Measurements from ENCODE around the gene STAT6. TPM values are rescaled to one million over a fixed set of nuclear protein-coding genes. Genes with fewer than 3 reads are reported as not detected.

The STAT6 gene, protein sequence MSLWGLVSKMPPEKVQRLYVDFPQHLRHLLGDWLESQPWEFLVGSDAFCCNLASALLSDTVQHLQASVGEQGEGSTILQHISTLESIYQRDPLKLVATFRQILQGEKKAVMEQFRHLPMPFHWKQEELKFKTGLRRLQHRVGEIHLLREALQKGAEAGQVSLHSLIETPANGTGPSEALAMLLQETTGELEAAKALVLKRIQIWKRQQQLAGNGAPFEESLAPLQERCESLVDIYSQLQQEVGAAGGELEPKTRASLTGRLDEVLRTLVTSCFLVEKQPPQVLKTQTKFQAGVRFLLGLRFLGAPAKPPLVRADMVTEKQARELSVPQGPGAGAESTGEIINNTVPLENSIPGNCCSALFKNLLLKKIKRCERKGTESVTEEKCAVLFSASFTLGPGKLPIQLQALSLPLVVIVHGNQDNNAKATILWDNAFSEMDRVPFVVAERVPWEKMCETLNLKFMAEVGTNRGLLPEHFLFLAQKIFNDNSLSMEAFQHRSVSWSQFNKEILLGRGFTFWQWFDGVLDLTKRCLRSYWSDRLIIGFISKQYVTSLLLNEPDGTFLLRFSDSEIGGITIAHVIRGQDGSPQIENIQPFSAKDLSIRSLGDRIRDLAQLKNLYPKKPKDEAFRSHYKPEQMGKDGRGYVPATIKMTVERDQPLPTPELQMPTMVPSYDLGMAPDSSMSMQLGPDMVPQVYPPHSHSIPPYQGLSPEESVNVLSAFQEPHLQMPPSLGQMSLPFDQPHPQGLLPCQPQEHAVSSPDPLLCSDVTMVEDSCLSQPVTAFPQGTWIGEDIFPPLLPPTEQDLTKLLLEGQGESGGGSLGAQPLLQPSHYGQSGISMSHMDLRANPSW
- 100 to 1,000 TPM; 108 to 145 TPM for total RNA-seq

DNA sequence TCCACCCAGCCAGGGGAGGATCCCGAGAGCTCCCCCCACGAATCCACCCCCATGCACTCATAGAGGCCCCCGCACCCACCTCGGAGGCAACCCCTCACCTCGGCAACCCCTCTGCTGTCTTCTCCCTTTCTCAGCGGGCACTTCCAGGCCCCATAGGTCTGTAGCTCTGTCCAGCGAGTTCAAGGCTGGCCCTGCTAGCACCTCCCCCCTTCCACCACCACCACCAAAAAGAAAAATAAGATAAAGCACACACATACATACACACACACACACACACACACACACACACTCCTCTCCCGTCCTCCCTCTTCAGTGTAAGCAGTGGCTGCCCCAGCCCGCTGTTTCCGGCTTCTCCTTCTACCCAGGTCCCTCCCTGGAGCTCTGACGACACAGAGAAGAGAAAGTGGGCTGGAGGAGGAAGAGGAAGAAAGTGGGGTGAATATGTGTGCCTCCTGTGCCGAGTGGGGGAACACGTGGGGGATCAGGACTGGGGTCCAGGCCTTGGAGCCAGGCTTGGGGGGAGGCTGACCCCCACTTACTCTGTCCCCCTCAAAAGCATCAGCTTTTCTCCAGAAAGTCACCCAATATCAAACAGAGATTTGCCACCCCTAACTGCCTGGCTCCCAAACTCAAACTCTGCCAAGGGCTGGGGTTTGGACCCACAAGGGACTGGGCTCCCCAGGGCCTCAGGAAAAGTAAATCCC is at the start of gene STAT6:
TSS of gene STAT6 (minus strand) at position 332 of the 704 bp plus-strand sequence. CDS start 3,084 bp downstream, outside the sequence.

DNA sequence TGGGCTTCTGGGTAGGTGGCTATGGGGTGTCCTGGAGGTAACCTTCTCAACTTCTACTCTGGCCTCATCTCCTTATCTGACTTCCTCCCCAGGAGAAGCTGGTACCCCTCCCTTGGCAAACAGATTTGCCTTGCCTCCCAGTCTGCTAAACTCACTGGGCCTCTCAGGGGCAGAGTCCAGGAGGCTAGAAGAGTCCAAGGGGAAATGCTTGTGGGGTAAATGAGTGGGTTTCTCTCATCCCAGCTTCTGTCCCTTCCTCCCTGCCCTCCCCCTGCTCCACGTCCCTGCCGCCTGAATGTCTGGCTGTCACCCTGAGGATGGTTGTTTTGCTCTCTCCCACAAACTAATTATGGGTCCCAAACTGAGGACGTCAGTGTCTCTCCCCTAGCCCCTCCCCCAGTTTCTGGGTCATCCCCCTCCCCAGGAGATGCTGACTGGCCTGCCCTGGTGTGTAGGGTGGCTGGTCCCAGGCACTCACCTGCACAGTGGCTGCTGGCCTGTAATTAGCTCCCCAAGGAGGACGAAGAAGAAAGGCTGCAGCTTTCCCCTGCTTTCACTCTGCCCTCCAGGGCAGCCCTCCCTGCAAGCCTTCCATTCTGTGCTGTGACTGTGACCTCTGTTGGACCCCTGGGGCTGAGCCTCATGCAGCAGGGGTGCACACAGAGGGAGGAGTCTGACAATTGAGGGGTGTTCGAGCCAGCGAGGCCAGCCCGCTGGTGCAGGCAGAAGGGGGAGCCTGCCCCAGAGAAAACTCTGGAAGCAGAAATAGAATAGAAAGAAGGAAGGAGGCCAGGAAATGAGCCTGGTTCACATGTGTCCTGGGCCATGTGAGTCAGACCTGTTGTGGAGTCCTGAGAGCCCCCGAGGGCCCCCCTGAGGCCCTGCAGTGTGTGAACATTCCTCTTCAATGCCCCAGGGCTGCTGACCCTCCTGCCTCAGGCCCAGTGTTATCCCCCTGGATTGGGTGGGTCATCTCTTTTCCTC is 36.1 kb upstream of the STAT6 start, which contains the start of gene LRP1-AS:
TSS of gene LRP1-AS (minus strand) at position 659 of the 984 bp plus-strand sequence.

DNA sequence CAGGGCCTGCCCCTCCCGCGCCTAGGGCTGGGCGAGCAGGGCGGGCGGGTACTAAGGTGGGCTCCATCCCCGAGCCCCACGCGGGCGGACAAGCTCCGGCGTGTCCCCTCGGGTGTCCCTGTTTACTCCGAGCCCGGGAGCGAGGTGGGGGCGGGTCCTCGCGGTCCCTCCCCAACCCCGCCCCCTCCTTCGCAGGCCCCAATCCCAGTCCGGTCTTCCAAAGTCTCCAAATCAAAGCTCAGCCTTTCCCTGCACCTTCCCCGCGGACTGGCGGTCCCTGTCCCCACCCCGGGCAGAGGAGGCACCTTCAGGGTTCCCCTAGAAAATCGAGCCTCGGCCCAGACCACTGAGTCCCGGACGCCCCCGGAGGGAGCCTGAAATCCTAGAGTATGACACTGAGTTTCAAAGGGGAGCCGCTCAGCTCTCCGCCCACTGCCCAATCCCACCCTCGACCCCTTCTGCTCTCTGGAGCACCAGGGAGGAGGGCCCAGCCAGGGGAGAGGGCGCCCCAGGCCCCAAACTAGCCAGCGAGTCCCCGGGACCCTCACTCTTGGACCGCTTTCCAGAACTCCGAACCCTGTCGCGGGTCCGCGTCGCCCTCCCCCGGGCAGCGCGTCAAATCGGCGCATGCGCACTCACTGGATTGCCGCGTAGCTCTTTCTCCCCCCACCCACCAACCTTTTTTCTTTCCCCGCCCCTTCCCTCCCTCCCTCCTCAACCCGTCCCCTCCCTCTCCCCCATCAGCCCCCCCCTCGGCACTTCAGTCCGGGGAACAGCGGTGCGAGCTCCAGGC is 16.8 kb upstream of the STAT6 start, which contains the start of gene LRP1:
TSS of gene LRP1 (plus strand) at position 758 of the 793 bp plus-strand sequence. CDS start 482 bp downstream, outside the sequence.

DNA sequence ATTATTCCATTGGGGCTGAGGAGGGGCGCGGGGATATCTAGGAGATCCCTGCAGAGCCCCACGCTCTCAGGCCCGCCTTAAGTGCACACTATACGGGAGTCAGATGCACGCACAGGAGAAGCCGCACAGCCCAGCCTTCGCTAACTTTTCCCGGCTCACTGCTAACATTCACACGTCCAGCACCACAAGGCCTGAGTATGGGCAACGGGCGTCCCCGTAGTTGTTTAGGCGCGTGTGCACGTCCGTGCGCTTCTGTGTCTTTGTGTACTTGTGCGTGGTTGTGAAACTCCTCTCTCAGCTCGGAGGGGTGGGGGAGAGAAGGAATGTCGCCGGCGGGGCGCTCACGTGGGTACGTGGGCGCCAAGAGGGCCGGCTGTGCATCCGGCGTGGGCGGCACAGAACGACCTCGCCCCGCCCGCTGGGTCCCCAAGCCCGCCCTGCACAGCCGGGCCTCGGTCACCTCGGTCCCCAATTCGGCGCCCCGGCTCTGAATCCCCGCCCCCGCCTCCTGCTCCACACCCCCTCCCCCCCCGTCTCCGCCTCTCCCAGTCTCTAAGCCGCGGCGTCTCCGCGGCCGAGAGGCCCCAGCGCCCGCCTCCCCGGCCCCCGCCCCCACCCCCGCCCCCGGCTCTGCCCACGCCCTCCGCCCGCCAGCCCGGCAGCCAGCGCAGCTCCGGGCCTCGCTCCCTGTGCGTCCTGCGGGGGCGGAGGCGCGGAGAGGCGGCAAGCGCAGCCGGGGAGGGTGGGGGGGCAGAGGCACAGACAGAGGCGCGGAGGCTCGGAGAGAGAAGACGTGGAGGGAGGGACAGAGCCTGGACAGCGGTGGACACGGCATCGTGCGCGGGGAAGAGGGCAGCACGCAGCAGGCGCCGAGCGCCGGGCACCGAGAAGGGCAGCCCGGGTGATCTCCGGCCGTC is 22.6 kb downstream of the STAT6 start, which contains the start of gene NAB2:
TSS of gene NAB2 (plus strand) at position 761 of the 917 bp plus-strand sequence. CDS start 158 bp downstream, outside the sequence.

DNA sequence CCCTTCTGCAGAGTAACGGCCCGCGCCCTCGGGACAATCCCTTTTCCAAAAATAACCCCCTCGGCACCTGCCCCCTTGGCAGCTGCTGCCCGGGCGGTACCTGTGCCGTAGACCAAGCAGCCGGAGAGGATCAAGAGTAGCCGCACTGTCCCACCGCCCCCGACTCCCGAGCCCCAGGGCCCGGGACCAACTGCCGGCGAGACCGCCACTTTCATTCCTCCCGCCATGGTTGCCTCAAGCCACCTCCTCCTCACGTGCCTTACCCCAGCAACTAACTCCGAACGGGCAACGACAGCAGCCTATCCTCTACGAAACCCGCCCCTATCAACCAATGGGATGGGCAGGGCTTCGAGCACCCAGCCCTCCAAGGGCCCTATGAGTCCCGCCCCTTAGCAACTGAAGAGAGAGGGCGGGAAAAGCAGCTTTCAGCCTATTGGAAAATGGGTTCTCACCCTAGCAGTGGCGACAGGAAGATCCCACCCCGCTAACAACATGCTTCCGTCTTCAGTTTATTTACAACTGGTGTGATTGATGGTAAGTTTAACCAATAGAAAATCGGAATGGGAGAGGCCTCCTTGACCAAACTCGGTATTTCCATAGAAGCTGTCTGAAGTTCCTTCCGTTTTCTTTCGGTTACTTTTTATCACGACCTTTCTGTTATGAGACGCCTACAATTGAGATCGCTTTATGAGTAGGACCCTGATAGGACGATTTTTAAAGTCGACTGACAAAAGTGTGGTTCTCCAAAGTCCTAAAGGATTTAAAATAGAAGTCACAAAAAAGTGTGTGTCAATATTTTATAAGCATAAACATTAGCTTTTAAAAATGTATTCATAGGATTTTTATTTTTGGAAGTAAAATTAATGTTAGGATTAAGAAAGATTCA is 32.4 kb downstream of the STAT6 start, which contains the start of gene NEMP1:
TSS of gene NEMP1 (minus strand) at position 273 of the 886 bp plus-strand sequence. CDS start at position 227, 46 bp downstream.

DNA sequence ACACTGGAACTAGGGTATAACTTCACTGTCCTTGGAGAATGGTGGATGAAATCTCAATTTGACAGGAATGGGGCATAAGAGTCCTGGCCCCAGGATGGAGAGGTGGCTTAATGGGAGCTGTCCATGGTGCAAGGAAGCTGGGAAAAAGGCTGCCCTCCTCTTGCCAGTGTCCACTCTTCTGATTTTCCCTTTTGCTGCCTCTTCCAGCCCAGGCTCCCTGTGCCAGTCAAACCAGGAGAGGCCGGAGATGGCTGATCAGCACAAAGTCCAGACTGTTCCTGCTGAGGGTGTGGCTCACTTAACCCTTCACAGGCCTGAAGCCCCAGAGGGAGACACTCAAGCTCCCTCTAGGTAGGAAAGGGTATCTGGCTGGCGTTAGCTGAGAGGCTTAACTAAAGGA is 61.3 kb downstream of the STAT6 start, which contains the start of gene MYO1A:
TSS of gene MYO1A (minus strand) at position 240 of the 400 bp plus-strand sequence. CDS start 1,806 bp downstream, outside the sequence.

Other genes with a start within 250 kb of the STAT6 start
- not detected for gene SDR9C7, start 177.0 kb downstream of the STAT6 start, total RNA-seq
- gene RDH16, start 153.8 kb downstream of the STAT6 start, total RNA-seq: under 1 TPM; under 0.01 TPM
- gene ZBTB39, start 104.8 kb downstream of the STAT6 start, total RNA-seq: 1 to 10 TPM; 4.1 to 7.0 TPM
- gene TAC3, start 94.8 kb downstream of the STAT6 start, total RNA-seq: not detected
- under 1 TPM; under 0.01 to 0.34 TPM for gene MYO1A, start 61.2 kb downstream of the STAT6 start, total RNA-seq
- gene NEMP1, start 32.6 kb downstream of the STAT6 start, total RNA-seq: 10 to 100 TPM; 13.1 to 34.6 TPM
- 10 to 100 TPM; 45.4 to 46.3 TPM for gene NAB2, start 22.2 kb downstream of the STAT6 start, total RNA-seq
- gene LRP1, start 17.1 kb upstream of the STAT6 start, total RNA-seq: 10 to 100 TPM; 35.8 to 52.6 TPM
- not detected for gene LRP1-AS, start 36.3 kb upstream of the STAT6 start, total RNA-seq
- under 1 TPM in 1 of 2 donors, not detected in 1; 0.33 TPM for gene NXPH4, start 105.4 kb upstream of the STAT6 start, total RNA-seq
- 100 to 1,000 TPM; 139 to 254 TPM for gene SHMT2, start 118.3 kb upstream of the STAT6 start, total RNA-seq
- under 1 TPM; 0.33 to 0.69 TPM for gene STAC3, start 139.8 kb upstream of the STAT6 start, total RNA-seq